GM12878 (cell line): ENCODE data around the gene CYTIP. TPM values are rescaled to one million over a fixed set of nuclear protein-coding genes. Genes with fewer than 3 reads are reported as not detected.

Experiments used
- ATAC-seq: fragments of 200-7000 bp; cut with Tn5 transposase; 3 replicates; pipeline ENCODE4 v1.9.1; 2020; ENCODE audit warnings: mild to moderate bottlenecking, moderate library complexity
- BruUV-seq: library from RNA; stranded (reverse); fragments of 400-500 nt; replicated peaks from 2 replicates; lab custom pipeline; 2021; lab: Mats Ljungman, UMichigan
- CTCF ChIA-PET: fragments of 300-600 bp; sonication (Branson Sonifier 250); formaldehyde crosslinking; extraction: SDS; loops from one replicate; lab custom pipeline; 2021; ENCODE audit warnings: inconsistent platforms; lab: Yijun Ruan, JAX
- POLR2A ChIA-PET: fragments of 350-600 bp; formaldehyde crosslinking; extraction: SDS; loops from one replicate; lab custom pipeline; 2021; ENCODE audit warnings: inconsistent platforms; lab: Charles Lee
- RAD21 ChIA-PET: fragments of 300-600 bp; sonication (Branson Sonifier 250); formaldehyde crosslinking; loops from one replicate; lab custom pipeline; 2023; ENCODE audit warnings: antibody characterized with exemption; ENCODE audit not compliant: unreplicated experiment; lab: Charles Lee
- SMC1A ChIA-PET: fragments of 300-600 bp; sonication (Branson Sonifier 250); formaldehyde crosslinking; loops from one replicate; lab custom pipeline; 2023; ENCODE audit not compliant: unreplicated experiment, uncharacterized antibody; lab: Charles Lee
- DNase-seq: peaks from one replicate; pipeline ENCODE4 v3.0.0-alpha.2; 2011; ENCODE audit warnings: low read depth, low spot score
- FAIRE-seq: peaks from 3 replicates; lab custom pipeline; 2011; peaks lifted over from hg19 to GRCh38; lab: Jason Lieb, UNC
- H2AFZ ChIP-seq: 2 replicates; pipeline ENCODE4 v1.6.0; 2011; ENCODE audit warnings: low read depth, low read length, control low read depth; ENCODE audit not compliant: control insufficient read depth
- H3K27ac ChIP-seq: 2 replicates; pipeline ENCODE4 v1.5.1; 2011; ENCODE audit warnings: control low read depth; ENCODE audit not compliant: control insufficient read depth, insufficient read depth
- H3K27me3 ChIP-seq, 2 experiments: replicated peaks in 1 of 2; 2 replicates each; pipeline versions ENCODE4 v1.6.0 to v1.6.1; 2011; ENCODE audit warnings: low read length in 1 of 2; ENCODE audit not compliant: control insufficient read depth in 2 of 2, insufficient read depth in 2 of 2
- H3K36me3 ChIP-seq, 2 experiments: 2 replicates each; pipeline ENCODE4 v1.5.1; 2011; ENCODE audit warnings: low read length in 1 of 2; ENCODE audit not compliant: control insufficient read depth in 2 of 2, insufficient read depth in 2 of 2
- H3K4me1 ChIP-seq: 2 replicates; pipeline ENCODE4 v1.6.1; 2011; ENCODE audit warnings: mild to moderate bottlenecking, low read length, moderate library complexity, mixed read lengths; ENCODE audit not compliant: control insufficient read depth, insufficient read depth
- H3K4me2 ChIP-seq: 2 replicates; pipeline ENCODE4 v1.6.0; 2011; ENCODE audit warnings: control low read depth; ENCODE audit not compliant: control insufficient read depth, insufficient read depth
- H3K4me3 ChIP-seq: fragments of 200-600 bp; sonication (generic); 2 replicates; pipeline ENCODE4 v1.5.1; 2016
- H3K79me2 ChIP-seq: 2 replicates; pipeline ENCODE4 v1.6.0; 2011; ENCODE audit warnings: low read length; ENCODE audit not compliant: control insufficient read depth, insufficient read depth
- H3K9ac ChIP-seq: 2 replicates; pipeline ENCODE4 v1.8.0; 2011; ENCODE audit warnings: low read length, control low read depth, mixed read lengths; ENCODE audit not compliant: control insufficient read depth, insufficient read depth
- H3K9me3 ChIP-seq: replicated peaks from 3 replicates; pipeline ENCODE4 v1.5.1; 2011; ENCODE audit warnings: mild to moderate bottlenecking, low read length; ENCODE audit not compliant: control insufficient read depth, insufficient read depth
- H4K20me1 ChIP-seq: 2 replicates; pipeline ENCODE4 v1.6.0; 2011; ENCODE audit not compliant: control insufficient read depth, insufficient read depth
- ASH2L ChIP-seq: fragments of 300-600, 200-600 bp; sonication (generic); IDR thresholded peaks from 2 replicates; pipeline ENCODE4 v1.6.1; 2017; ENCODE audit warnings: low read depth, mild to moderate bottlenecking, borderline replicate concordance
- ATF3 ChIP-seq: IDR thresholded peaks from 2 replicates; pipeline ENCODE4 v1.6.1; 2011; ENCODE audit warnings: low read depth, mild to moderate bottlenecking, low read length, moderate library complexity, borderline replicate concordance; ENCODE audit errors: extremely low read depth
- BCLAF1 ChIP-seq: fragments of 450-650 bp; IDR thresholded peaks from 2 replicates; pipeline ENCODE4 v1.6.1; 2017; ENCODE audit warnings: antibody characterized with exemption, mild to moderate bottlenecking, moderate library complexity
- CREM ChIP-seq: IDR thresholded peaks from 2 replicates; pipeline ENCODE4 v1.6.1; 2014; ENCODE audit warnings: antibody characterized with exemption, low read depth
- CTCF ChIP-seq, 3 experiments: IDR thresholded peaks in 2 of 3; conservative IDR thresholded peaks in 1 of 3; 2 replicates each; pipeline ENCODE4 v1.5.1; 2011; ENCODE audit warnings: low read depth in 3 of 3, low read length in 3 of 3, mild to moderate bottlenecking in 3 of 3, control low read depth in 2 of 3, moderate library complexity in 2 of 3, inconsistent platforms in 1 of 3, mixed read lengths in 1 of 3; ENCODE audit not compliant: control insufficient read depth in 2 of 3, insufficient read depth in 1 of 3; ENCODE audit errors: extremely low read depth in 1 of 3
- JUNB ChIP-seq: IDR thresholded peaks from 2 replicates; pipeline ENCODE4 v1.6.1; 2016; ENCODE audit warnings: antibody characterized with exemption, mild to moderate bottlenecking
- NR2C1 ChIP-seq: fragments of 450-650 bp; IDR thresholded peaks from 2 replicates; pipeline ENCODE4 v1.6.1; 2017; ENCODE audit warnings: antibody characterized with exemption, mild to moderate bottlenecking, moderate library complexity
- RB1 ChIP-seq: fragments of 450-650 bp; formaldehyde crosslinking; IDR thresholded peaks from 2 replicates; pipeline ENCODE4 v1.6.1; 2017; ENCODE audit warnings: mild to moderate bottlenecking, borderline replicate concordance
- RCOR1 ChIP-seq: conservative IDR thresholded peaks from 2 replicates; pipeline ENCODE4 v1.6.1; 2012; ENCODE audit warnings: low read depth, low read length, improper control_type of control experiment
- REST ChIP-seq: IDR thresholded peaks from 2 replicates; pipeline ENCODE4 v1.6.1; 2012; ENCODE audit warnings: mild to moderate bottlenecking, low read depth, low read length
- RUNX3 ChIP-seq: IDR thresholded peaks from 2 replicates; pipeline ENCODE4 v1.6.1; 2012; ENCODE audit warnings: low read length, inconsistent platforms
- SUZ12 ChIP-seq: fragments of 200-600 bp; sonication (generic); IDR thresholded peaks from one replicate; pipeline ENCODE4 v1.6.1; 2018; ENCODE audit warnings: antibody characterized with exemption, mild to moderate bottlenecking; ENCODE audit not compliant: unreplicated experiment
- WGBS: methylation state at CpG from one replicate; pipeline ENCODE4 v1.1.6; 2016; ENCODE audit warnings: low lambda C conversion rate; ENCODE audit not compliant: insufficient replicate concordance, insufficient coverage; ENCODE audit errors: missing lambda C conversion rate; 5-methylcytosine and 5-hydroxymethylcytosine counted together
- in situ Hi-C: fragments of 300-500 bp; cut with MboI; formaldehyde crosslinking; loops from 9 replicates; pipeline ENCODE4 v1.14.3; 2018; ENCODE audit warnings: mixed read lengths
- intact Hi-C: fragments of 100-400 bp; cut with micrococcal nuclease; formaldehyde crosslinking; loops from one replicate; pipeline ENCODE4 v1.14.2; 2022; ENCODE audit not compliant: unreplicated experiment
- polyA plus RNA-seq, 11 experiments: library from polyadenylated mRNA; depleted of rRNA in 4 of 11; unstranded in 6 of 11; stranded (reverse) in 5 of 11; fragments of >200 nt; fragmentation: Nextera tagmentation in 4 of 11; fragmentation: Illumina TruSeq in 1 of 11; extraction: Ambion mirVana in 4 of 11; extraction: Trizol in 1 of 11; gene quantifications; 1 replicate in 1 of 11; 2 replicates in 10 of 11; pipeline versions ENCODE4 v1.2.1 to v1.2.3, GENCODE V29; 2011 to 2016; ENCODE audit warnings: inconsistent platforms in 2 of 11, missing spikeins in 2 of 11, low read depth in 1 of 11
- total RNA-seq, 4 experiments: library from RNA; depleted of rRNA in 3 of 4; stranded (reverse); fragments of >200 nt in 3 of 4; fragmentation: Illumina TruSeq in 1 of 4; extraction: Trizol in 1 of 4; gene quantifications; 2 replicates each; pipeline versions ENCODE4 v1.2.1 to v1.2.3, GENCODE V29; 2013 to 2021
- TF ChIP-seq, protein P1 (sequence below): IDR thresholded peaks from 2 replicates; pipeline ENCODE4 v1.6.1; 2012; ENCODE audit warnings: low read length, inconsistent platforms

CYTIP gene
- total and polyA plus RNA-seq, 10 of the 15 experiments (the other 5 are each of a cell fraction or from before 2014, with no cell fraction given) = 55.1 to 178 (median 73.4) TPM

GRCh38 chr2:157441072-157441454, 2.8 kb downstream of the CYTIP start:
- Histone ChIP-seq H3K27ac (peak overlapping the region; percentile 98), H4K20me1 (no peaks in the 10 kb centered on the region), H3K27me3 (no peaks in the 10 kb centered on the region), H3K4me1 (peaks cover 8% of the 10 kb centered on the region; the same call in 1 of the 2 replicates), H3K9ac (peak overlapping the region; percentile 99), H3K36me3 (no peaks in the 10 kb centered on the region; a peak in 1 of 4 replicates), H3K4me3 (peak overlapping the region; percentile 90), H3K79me2 (peaks cover 98% of the 10 kb centered on the region), H3K9me3 (no peaks in the 10 kb centered on the region), H2AFZ (no peak overlapping the region), H3K4me2 (peak overlapping the region; percentile 90)
- BruUV-seq = no TSS peak
- FAIRE-seq (peak; percentile 49), ATAC-seq (peak; percentile 42), DNase-seq (no peak)
- ChIA-PET POLR2A (interaction anchor here (0.6 to 7.6 kb wide), 14 partner anchors 9 to 114 kb away, joined by 3 to 90 read pairs (median 8); no protein-coding TSS in a partner anchor), CTCF (interaction anchor here (0.8 to 14.2 kb wide), 9 partner anchors 10 to 109 kb away, joined by 3 to 208 read pairs (median 7); partner anchors contain the start of gene ERMN), SMC1A (interaction anchor here (0.9 to 12.6 kb wide), 17 partner anchors 11 to 138 kb away, joined by 3 to 218 read pairs (median 12); partner anchors contain the start of gene ERMN), RAD21 (interaction anchor here (0.6 to 7.8 kb wide), 24 partner anchors 10 to 138 kb away, joined by 3 to 125 read pairs (median 8); partner anchors contain the start of gene ERMN)
- in situ Hi-C loops (no loop called here), intact Hi-C loops (loop anchor here (1.0 to 5.0 kb wide), 4 partner anchors 28 to 114 kb away; no protein-coding TSS in a partner anchor)
- 3% methylated on average over 2 of the region's 2 CpGs for WGBS
- TF ChIP-seq BCLAF1 (no peak), REST (peak; percentile 17; the same call in 1 of the 2 replicates), ASH2L (no peak), RCOR1 (no peak; the same call in 1 of the 2 replicates), RB1 (no peak), JUNB (peak; percentile 68), SUZ12 (no peak), NR2C1 (no peak), RUNX3 (peak; percentile 76), CTCF (IDR thresholded peaks at IDR 0.05 in 2 of 3, conservative IDR thresholded peaks at IDR 0.05 in 1 of 3; ENCODE audit: control insufficient read depth in 2 of 3, extremely low read depth in 1 of 3, insufficient read depth in 1 of 3, low read depth in 3 of 3, low read length in 3 of 3) (no peak), ATF3 (no peak), CREM (peak; percentile 89)
- TF ChIP-seq, protein P1, sequence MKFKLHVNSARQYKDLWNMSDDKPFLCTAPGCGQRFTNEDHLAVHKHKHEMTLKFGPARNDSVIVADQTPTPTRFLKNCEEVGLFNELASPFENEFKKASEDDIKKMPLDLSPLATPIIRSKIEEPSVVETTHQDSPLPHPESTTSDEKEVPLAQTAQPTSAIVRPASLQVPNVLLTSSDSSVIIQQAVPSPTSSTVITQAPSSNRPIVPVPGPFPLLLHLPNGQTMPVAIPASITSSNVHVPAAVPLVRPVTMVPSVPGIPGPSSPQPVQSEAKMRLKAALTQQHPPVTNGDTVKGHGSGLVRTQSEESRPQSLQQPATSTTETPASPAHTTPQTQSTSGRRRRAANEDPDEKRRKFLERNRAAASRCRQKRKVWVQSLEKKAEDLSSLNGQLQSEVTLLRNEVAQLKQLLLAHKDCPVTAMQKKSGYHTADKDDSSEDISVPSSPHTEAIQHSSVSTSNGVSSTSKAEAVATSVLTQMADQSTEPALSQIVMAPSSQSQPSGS = peak; percentile 95
